Measurements from ENCODE around the gene CSRP1. TPM values are rescaled to one million over a fixed set of nuclear protein-coding genes. Genes with fewer than 3 reads are reported as not detected.

The CSRP1 gene
- total RNA-seq, 1 donor from 2014 or later = 19.4 TPM

DNA sequence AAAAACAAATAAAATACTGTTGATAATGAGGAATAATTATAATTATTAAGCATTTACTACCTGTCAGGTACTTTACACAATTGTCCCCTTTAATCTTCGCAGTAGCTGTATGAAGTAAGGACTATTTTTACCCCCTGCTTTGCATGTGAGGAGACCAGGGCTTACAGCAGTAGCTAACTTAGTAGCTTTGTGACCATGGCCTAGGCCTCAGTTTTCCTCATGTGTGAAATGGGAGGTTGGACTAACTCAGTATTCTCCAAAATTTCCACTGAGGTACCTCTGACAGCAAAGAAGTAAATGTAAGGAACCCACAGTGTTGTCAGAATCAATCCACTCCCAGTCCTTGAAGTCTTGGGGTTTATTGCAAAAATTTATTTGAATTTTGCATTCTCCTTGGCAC is 3.8 kb upstream of the CSRP1 start:
- Mint-ChIP-seq H3K4me3 (ENCODE audit: low read depth) (no peak overlapping the region), H3K27ac (no peak overlapping the region), H3K27me3 (peaks cover 3% of the 10 kb centered on the region), H3K36me3 (ENCODE audit: insufficient read depth) (no peaks in the 10 kb centered on the region), H3K9me3 (ENCODE audit: low read depth) (no peaks in the 10 kb centered on the region), H3K4me1 (ENCODE audit: low read depth) (peaks cover 40% of the 10 kb centered on the region)
- no peak for DNase-seq (ENCODE audit: low spot score, unreplicated experiment)
- TF ChIP-seq, protein P1, sequence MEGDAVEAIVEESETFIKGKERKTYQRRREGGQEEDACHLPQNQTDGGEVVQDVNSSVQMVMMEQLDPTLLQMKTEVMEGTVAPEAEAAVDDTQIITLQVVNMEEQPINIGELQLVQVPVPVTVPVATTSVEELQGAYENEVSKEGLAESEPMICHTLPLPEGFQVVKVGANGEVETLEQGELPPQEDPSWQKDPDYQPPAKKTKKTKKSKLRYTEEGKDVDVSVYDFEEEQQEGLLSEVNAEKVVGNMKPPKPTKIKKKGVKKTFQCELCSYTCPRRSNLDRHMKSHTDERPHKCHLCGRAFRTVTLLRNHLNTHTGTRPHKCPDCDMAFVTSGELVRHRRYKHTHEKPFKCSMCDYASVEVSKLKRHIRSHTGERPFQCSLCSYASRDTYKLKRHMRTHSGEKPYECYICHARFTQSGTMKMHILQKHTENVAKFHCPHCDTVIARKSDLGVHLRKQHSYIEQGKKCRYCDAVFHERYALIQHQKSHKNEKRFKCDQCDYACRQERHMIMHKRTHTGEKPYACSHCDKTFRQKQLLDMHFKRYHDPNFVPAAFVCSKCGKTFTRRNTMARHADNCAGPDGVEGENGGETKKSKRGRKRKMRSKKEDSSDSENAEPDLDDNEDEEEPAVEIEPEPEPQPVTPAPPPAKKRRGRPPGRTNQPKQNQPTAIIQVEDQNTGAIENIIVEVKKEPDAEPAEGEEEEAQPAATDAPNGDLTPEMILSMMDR (IDR thresholded peaks at IDR 0.05; ENCODE audit: unreplicated experiment) = no peak

DNA sequence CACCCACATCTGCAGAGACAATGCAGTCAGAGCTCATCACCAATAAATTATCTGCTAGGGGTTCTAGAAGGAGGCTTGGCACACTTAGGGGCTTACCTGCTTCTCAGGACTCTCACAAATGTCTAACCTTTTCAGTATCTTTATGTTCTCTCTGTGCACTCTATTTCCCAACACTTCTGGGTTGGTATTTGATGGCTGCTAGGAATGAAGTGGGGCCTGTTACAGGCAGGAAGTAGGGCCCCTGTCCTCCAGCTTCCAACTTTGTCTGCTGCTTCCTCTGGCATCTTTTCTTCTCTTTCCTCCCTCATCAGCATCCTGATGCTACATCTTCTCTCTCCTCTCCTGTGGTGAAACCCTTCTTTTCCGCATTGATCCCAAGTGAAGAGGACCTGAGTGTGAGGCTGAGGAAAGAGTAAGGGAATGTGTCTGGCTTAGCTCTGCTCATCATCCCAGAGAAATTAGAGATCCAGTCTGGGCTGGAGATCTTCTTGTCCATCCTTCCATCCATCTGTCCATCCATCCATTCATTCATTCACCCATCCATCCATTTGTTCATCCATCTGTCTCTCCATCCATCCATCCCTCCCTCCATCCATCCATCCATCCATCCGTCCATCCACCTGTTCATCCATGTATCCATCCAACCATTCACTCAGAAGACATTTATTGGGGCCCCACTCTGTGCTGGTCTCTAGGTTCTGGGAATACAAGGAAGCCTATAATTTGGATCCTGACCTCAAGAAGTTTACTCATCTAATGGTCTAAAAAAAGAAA is 2.9 kb upstream of the CSRP1 start:
- Mint-ChIP-seq H3K27me3 (peaks cover 3% of the 10 kb centered on the region), H3K4me1 (ENCODE audit: low read depth) (peaks cover 39% of the 10 kb centered on the region), H3K4me3 (ENCODE audit: low read depth) (no peak overlapping the region), H3K27ac (no peak overlapping the region), H3K36me3 (ENCODE audit: insufficient read depth) (no peaks in the 10 kb centered on the region), H3K9me3 (ENCODE audit: low read depth) (no peaks in the 10 kb centered on the region)
- DNase-seq (ENCODE audit: low spot score, unreplicated experiment) = no peak
- TF ChIP-seq, protein P1 (IDR thresholded peaks at IDR 0.05; ENCODE audit: unreplicated experiment) = no peak

DNA sequence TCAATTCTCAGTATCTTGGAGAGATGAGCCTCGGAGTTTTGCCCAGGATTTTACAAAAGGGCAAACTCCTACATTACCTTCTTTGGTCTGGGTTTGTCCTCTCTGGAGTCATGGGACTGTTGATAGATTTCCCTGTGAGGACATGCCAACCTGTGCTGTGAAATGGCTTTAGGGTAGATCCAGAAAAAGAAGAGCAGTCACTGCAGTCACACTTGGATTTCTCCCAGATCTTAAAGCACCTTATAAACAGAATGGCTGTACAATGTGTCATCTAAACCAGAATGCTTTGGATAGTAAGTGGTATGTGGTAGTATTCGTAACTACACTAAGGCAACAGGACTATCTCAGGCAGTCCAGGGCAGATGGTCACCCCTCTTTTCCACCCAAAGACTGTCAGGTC is 1.9 kb upstream of the CSRP1 start:
- peaks cover 3% of the 10 kb centered on the region for H3K27me3 Mint-ChIP-seq
- no peak overlapping the region for H3K27ac Mint-ChIP-seq
- peaks cover 37% of the 10 kb centered on the region for H3K4me1 Mint-ChIP-seq (ENCODE audit: low read depth)
- no peak for DNase-seq (ENCODE audit: low spot score, unreplicated experiment)
- TF ChIP-seq, protein P1 (IDR thresholded peaks at IDR 0.05; ENCODE audit: unreplicated experiment) = no peak
- H3K4me3 Mint-ChIP-seq (ENCODE audit: low read depth) = no peak overlapping the region
- H3K9me3 Mint-ChIP-seq (ENCODE audit: low read depth) = no peaks in the 10 kb centered on the region
- H3K36me3 Mint-ChIP-seq (ENCODE audit: insufficient read depth) = no peaks in the 10 kb centered on the region

DNA sequence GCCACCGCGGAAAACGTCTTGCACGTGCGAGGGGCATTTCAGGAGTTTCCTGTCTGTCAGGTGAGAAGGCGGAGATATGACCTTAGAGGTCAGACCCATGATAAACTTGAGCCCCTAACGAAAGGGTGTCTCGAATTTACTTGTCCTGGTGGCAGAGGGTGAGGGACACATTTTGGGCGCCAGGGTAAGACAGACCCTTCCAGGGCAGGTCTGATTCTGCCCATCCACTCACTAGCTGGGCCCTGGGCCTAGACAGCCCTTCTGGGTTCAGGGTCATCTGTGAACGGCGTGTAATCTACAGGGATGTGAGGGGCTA is 395 bp upstream of the CSRP1 start:
- TF ChIP-seq, protein P1 (IDR thresholded peaks at IDR 0.05; ENCODE audit: unreplicated experiment) = no peak
- no peak for DNase-seq (ENCODE audit: low spot score, unreplicated experiment)
- peaks cover 44% of the 10 kb centered on the region for H3K4me1 Mint-ChIP-seq (ENCODE audit: low read depth)
- peak overlapping the region; percentile 38 for H3K4me3 Mint-ChIP-seq (ENCODE audit: low read depth)
- H3K27ac Mint-ChIP-seq = peak overlapping the region; percentile 24
- H3K27me3 Mint-ChIP-seq = peaks cover 3% of the 10 kb centered on the region
- H3K36me3 Mint-ChIP-seq (ENCODE audit: insufficient read depth) = no peaks in the 10 kb centered on the region
- no peaks in the 10 kb centered on the region for H3K9me3 Mint-ChIP-seq (ENCODE audit: low read depth)

DNA sequence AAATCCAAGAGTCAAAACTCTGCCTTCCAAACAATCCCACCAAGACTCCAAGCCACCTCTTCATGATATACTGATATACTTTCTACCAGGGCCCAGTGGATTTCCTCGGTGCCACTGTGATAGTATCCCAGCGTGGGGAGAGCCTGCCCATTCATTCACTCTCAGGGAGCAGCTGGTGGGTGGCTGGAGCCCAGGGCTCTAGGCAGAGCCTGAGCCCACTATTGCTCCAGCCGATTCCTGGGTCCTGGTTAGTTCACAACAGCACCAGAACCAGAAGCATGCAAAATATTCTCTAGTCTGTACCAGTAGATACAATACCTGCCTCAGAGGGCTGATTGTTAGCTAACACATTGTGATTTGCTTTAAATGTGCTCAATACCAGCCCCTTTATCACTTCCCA is 831 bp downstream of the CSRP1 start:
- Mint-ChIP-seq H3K4me1 (ENCODE audit: low read depth) (peaks cover 42% of the 10 kb centered on the region), H3K27ac (peak overlapping the region; percentile 90)

More for the DNA sequence above, 831 bp downstream of the CSRP1 start:
- Mint-ChIP-seq H3K27me3 (peaks cover 3% of the 10 kb centered on the region), H3K36me3 (ENCODE audit: insufficient read depth) (no peaks in the 10 kb centered on the region), H3K4me3 (ENCODE audit: low read depth) (peak overlapping the region; percentile 65), H3K9me3 (ENCODE audit: low read depth) (no peaks in the 10 kb centered on the region)
- DNase-seq (ENCODE audit: low spot score, unreplicated experiment) = no peak
- TF ChIP-seq, protein P1 (IDR thresholded peaks at IDR 0.05; ENCODE audit: unreplicated experiment) = no peak
